VCaP (cell line): ENCODE data around the gene FAM72B.
"Not testable (repeated sequence)": the region's sequence is repeated elsewhere in the genome, so short reads cannot be mapped to it uniquely, and the experiment has no call there.

Experiments used
- H3K27ac ChIP-seq: fragments of 450-650 bp; 2 replicates; pipeline ENCODE4 v1.5.1; 2017
- TF ChIP-seq, protein P1 (sequence below): fragments of 450-650 bp; conservative IDR thresholded peaks from 2 replicates; pipeline ENCODE4 v1.5.1; 2017; ENCODE audit warnings: mild to moderate bottlenecking, moderate library complexity

FAM72B gene

DNA sequence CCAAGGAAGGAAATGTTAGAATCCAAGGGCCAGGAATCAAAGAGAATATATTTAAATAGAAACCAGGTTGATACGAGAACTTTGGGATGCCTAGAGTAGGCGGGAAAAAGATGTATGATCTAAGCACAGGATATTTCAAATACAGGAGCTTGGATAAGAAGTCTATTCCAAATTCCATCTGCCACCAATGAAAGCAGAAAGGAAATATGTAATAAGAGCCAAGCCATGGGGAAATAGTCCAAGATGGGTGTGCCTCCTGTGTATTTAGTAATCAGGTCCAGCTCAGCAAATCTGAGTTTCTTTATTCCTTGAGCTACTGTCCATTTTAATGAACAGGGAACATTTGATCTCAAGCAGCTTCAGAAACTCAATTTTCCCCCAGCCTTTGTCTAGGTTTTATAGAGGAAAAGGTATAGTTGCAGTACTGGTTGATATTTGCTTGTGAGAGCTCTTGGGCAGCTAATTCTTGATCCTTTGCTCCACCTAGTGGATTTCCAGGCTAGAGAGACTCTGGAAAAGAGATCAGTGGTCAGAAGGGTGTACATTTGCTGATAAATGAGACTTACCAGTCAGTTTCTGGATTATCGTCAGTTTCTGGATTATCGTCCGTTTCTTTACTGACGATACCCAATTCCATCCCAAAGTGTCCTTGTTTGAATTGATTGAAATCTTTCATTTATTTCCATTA is 28.3 kb downstream of the FAM72B start:
- TF ChIP-seq, protein P1, sequence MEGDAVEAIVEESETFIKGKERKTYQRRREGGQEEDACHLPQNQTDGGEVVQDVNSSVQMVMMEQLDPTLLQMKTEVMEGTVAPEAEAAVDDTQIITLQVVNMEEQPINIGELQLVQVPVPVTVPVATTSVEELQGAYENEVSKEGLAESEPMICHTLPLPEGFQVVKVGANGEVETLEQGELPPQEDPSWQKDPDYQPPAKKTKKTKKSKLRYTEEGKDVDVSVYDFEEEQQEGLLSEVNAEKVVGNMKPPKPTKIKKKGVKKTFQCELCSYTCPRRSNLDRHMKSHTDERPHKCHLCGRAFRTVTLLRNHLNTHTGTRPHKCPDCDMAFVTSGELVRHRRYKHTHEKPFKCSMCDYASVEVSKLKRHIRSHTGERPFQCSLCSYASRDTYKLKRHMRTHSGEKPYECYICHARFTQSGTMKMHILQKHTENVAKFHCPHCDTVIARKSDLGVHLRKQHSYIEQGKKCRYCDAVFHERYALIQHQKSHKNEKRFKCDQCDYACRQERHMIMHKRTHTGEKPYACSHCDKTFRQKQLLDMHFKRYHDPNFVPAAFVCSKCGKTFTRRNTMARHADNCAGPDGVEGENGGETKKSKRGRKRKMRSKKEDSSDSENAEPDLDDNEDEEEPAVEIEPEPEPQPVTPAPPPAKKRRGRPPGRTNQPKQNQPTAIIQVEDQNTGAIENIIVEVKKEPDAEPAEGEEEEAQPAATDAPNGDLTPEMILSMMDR: peak; percentile 38
- H3K27ac ChIP-seq: not testable (repeated sequence)

DNA sequence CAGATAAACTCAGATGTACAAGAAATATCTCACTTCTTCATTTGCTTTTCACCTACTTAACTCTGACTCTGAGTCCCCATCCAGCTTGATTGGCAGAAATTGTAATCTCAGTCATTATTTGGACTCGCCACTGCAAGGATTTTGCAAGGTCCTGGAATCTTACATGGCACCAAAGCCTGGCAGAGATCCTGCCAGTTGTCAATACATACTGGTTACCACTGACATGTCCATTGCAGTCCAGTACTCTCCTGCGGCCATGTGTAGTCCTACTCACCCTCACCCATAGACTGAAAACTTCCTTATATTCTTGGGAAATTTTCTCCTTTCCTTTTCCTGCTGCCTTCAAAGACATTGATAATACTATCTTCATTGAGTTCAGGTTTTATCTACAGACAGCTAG is 29.3 kb downstream of the FAM72B start:
- not testable (repeated sequence) for H3K27ac ChIP-seq

DNA sequence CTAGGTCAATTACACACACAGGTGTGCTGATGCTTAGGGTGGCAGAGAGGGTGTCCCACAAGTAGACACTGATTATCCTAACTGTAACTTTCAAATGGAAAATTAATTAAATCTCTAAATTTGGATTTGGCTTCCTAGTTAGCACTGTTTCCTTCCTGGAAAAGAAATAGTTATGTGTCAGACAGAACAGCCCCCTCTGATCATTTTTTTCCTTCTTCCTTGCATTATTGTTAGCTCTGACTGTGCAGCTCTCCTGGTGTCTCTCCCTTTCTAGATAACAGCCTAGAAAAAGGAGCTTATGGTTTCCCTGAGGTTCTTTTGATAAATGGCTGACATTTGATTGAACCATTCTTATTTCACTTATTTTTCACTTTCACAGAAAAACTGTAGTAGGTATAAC is 31.4 kb downstream of the FAM72B start:
- not testable (repeated sequence) for H3K27ac ChIP-seq

DNA sequence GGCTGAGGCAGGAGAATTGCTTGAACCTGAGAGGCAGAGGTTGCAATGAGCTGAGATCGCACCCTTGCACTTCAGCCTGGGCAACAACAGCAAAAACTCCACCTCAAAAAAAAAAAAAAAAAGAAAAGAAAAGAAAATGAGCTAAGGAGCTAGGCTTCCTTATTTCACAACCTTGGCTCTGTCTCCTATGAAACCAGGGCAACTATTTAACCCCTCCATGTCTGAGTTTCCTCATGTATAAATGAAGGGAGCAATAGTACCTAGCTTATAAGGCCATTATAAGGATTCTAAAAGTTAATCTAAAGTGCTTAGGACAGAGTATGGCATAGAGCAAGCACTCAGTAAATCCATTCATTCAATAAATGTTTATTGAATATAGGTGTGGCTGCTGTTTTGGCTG is 32.8 kb downstream of the FAM72B start:
- not testable (repeated sequence) for H3K27ac ChIP-seq

DNA sequence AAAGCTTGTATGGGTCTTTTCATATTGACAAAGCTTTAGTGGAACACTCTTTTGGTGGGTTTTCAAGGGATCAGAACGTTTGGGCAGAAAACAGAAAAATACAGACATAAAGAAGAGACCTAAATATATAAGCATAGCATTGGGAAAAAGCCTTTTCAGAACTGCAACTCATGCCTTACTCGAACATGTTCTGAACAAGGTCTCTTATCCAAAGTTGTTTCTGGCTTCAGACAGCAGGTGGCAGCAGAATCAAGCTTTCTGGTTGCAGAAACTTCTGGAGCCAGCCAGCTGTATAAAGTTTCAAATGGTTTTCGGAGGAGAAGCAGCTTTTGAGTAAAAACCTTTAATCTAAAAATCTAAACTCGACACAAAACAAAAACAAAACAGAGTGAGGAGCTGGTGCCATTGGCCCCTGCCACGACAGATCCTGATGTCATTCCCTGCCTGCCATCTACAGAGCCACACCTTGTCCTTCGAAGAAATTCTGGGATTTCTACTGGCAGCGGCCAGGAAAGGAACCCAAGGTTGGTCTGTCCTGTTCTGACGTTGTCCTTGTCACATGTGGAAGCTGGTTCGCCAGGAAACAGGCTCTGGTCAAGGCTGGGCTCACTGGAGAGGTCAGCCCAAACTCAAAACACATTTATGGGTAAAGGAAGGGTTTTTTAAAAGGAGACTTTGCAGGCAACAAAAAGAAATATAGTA is 35.5 kb downstream of the FAM72B start:
- H3K27ac ChIP-seq: not testable (repeated sequence)

DNA sequence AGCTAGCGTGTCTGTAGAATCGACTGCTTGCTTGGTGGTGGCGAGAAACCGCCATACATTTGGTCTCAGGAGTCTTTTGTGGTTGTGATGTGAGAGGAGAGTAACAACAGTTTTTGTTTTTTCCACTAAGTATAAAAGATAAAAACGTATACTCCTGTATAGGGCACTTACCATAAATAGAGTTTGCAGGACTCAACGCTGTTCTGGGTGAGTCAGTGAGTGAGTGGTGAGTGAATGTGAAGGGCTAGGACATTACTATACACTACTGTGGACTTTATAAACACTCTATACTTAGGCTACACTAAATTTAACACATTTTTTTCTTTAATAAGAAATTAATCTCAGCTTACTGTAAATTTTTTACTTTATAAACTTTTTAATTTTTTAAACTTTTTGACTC is 43.7 kb downstream of the FAM72B start:
- not testable (repeated sequence) for H3K27ac ChIP-seq

DNA sequence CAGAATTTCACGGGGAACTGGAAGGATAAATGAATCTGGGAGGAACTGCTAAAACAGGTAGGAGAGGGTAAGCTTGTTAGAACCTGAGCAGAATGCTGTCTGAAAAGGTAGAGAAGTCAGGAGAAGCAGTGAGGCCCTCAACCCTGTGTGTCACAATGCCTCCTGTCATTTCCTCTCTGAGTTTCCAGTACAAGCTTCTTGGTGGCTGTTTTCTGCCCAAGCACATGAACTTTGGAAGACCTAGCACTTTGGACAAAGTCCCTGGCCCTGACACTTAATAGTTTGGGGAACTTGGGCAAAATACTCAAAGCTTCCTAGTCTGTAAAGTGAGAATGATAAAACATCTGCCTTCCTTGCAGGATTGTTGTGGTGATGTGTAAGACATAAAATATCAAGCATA is 52.6 kb downstream of the FAM72B start:
- not testable (repeated sequence) for H3K27ac ChIP-seq

DNA sequence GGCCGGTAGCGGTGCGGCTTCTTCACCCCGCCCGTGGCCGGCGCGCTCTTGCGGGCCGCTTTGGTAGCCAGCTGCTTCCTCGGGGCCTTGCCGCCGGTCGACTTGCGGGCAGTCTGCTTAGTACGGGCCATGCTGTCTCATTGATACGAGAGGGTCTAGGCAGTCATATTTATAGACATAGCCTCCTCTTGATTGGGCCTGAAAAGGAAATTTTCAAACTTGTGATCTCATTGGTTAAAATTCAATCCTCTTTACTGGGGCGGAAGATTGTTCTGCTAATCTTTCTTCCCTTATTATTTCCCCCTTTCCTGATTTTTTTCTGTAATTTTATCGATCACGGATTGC is 65.7 kb downstream of the FAM72B start:
- H3K27ac ChIP-seq: not testable (repeated sequence)
